ENCODE measurements around the gene OR2T29.
"Not testable (repeated sequence)": the region's sequence is repeated elsewhere in the genome, so short reads cannot be mapped to it uniquely, and the experiment has no call there.

The OR2T29 gene, protein sequence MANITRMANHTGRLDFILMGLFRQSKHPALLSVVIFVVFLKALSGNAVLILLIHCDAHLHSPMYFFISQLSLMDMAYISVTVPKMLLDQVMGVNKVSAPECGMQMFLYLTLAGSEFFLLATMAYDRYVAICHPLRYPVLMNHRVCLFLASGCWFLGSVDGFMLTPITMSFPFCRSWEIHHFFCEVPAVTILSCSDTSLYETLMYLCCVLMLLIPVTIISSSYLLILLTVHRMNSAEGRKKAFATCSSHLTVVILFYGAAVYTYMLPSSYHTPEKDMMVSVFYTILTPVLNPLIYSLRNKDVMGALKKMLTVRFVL

DNA sequence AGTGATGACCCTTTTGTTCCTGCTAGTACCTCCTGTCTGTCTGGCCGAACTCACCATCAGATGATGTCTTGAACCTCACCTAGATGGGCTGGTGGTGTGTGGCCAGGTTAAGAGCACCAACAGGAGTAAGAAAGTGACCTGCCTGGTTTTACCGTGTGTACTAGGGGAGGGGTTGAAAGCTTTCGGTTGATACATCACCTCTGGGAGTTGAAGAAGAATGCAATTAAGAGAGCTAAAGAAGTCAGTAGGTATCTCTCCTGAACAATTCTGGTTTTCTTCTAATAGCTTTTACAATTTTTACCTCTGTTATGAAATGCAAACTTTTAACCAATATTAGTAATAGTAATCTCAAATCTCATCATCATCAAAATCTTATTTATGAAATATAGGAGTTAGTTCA lies at the start of gene OR2T29:
OR2T29 (minus strand) TSS at position 101 of the 400 bp plus-strand sequence. CDS start 3,281 bp downstream, outside the sequence.
- DNase-seq = not testable (repeated sequence)

DNA sequence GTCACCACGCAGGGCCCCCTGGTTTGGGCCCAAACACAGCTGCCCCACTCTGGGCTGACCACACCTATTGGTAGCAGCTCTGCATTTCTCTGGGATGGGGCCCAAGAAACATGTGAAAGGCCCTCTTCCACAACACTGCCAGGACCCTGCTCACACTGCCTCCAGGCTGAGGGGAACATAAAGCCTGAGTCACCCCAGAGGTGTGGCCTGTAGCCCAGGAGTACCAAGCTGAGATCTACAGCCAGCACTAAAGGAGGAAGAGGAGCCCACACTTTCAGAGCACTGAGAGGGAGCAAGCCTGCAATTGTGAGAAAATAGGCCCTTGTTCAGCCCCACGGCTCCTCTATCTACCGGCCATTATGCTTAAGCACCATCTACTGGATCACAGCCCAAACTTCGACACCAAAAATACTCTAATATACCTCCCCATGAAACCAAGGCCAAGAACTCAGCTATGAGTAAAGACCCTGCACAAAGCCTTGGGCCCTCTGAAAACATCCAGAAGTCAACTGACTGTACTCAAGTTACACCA lies 49.4 kb upstream of the OR2T29 start:
- no peak for DNase-seq

DNA sequence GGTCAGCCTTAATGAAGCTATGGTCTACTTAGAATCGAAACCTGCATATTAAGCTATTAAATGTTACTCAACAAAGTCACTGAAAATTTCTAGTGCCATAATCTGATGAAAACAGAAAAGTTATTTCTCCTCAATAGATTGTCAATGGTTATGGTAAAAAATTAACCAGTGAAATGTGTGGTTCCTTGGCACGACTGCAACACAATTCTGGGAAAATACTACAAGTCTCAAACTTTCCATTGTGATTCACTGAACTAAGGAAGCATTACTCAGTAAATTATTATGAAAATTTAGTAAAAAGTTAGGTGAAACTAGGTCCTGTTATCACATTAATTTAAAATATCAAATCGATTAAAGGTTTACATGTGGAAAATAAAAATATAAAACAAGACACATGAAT lies 47.7 kb upstream of the OR2T29 start:
- DNase-seq = no peak

- DNase-seq = no peak
Observed at GRCh38 chr1:248599396-248599795, 36.8 kb upstream of the OR2T29 start.

GRCh38 chr1:248597589-248597988 lies 35.0 kb upstream of the OR2T29 start, which contains the start of gene OR2T10:
Gene OR2T10 (minus strand): TSS chr1:248597700. CDS start chr1:248593768, 3,932 bp downstream.
- DNase-seq = no peak

GRCh38 chr1:248596615-248597014 lies 34.0 kb upstream of the OR2T29 start:
- no peak for DNase-seq

DNA sequence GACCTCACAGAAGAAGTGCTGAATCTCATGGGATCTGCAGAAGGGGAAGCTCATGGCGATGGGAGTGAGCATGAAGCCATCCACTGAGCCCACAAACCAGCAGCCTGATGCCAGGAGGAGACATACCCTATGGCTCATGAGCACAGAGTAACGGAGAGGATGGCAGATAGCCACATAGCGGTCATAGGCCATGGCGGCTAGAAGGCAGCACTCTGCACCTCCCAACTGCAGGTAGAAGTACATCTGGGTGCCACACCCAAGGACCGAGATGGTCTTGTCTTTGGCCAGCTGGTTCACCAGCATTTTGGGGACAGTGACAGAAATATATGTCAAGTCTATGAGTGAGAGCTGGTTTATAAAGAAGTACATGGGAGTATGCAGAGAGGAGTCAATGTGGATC lies 30.7 kb upstream of the OR2T29 start:
- DNase-seq = no peak

- DNase-seq = no peak
Observed at GRCh38 chr1:248592655-248593054, 30.1 kb upstream of the OR2T29 start.

- no peak for DNase-seq
Observed at GRCh38 chr1:248590055-248590454, 27.5 kb upstream of the OR2T29 start.

DNA sequence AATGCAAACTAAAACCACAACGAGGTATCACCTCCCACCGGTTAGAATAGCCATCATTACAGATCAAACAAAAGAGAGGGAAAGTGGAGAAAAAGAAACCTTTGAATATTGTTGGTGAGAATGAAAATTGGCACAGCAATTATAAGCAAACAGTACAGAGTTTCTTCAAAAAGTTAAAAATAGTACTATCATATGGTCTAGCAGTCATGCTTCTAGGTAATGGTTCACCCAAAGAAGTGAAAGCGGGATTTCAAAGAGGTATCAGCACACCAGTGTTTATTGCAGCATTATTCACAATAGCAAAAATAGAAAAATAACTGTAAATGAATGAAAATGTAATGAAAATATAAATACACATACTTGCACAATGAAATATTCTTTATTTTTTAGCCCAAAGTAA lies 26.8 kb upstream of the OR2T29 start:
- no peak for DNase-seq

DNA sequence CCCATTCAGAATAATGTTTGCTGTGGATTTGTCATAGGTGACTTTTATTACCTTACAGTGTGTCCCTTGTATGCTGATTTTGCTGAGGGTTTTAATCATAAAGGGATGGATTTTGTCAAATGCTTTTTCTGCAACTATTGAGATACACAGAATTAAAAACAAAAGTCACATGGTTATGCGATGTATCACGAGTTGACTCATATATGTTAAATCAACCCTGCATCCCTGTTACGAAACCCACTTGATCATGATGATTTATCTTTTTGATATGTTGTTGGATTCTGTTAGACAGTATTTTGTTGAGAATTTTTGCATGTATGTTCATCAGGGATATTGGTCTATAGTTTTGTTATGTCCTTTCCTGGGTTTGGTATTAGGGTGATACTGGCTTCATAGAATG lies 22.7 kb upstream of the OR2T29 start:
- DNase-seq = no peak

DNA sequence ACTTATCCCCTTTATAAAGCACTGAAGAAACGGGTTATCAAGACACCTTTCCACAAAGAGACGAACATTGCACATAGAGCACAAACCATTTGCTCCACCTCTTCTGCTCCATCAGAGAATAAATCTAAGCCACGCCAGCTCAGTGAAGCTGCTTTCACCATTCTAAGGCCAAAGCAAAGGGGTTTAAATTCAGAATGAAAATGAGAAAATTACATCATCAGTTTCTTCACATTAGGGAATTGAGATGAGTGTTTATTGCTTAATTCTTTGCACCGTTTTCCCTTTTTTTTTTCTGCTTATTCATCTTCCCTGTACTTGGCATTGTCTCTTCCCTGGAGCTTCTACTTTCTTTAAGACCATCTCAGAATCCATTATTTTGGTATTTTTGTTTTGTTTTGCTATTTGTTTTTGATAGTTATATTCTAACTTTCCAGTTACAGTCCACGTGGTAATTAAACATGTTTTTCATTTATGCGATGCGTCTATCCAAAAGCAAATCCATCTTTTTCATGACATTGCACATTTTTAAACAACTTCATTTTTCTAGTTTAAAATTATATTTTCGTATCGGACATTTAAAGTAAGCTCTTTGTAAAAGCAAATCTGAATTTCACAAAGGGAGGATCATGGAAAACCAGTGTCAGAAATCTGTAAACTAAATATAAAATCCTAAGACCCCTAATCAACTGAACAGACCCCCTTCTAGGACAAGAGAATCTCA lies 13.8 kb upstream of the OR2T29 start:
- DNase-seq = no peak

GRCh38 chr1:248574657-248575056 lies 12.1 kb upstream of the OR2T29 start, which contains the start of gene OR2T34:
Gene OR2T34 (minus strand): TSS chr1:248574757. CDS start chr1:248574757, 0 bp downstream.
- DNase-seq = not testable (repeated sequence)

DNA sequence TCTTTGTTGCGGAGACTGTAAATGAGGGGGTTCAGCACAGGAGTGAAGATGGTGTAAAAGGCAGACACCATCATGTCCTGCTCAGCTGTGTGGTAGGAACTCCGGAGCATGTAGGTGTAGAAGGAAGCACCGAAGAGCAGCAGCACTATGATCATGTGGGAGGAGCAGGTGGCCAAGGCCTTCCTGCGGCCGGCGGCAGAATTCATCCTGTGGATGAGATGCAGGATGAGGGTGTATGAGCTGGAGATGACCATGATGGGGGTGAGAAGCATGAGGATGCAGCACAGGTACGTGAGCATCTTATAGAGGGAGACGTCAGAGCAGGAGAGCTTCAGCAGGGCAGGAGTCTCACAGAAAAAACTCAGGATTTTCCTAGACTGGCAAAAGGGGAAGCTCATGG lies 11.3 kb upstream of the OR2T29 start:
- DNase-seq = not testable (repeated sequence)

- not testable (repeated sequence) for DNase-seq
Observed at GRCh38 chr1:248572049-248572448, 9.5 kb upstream of the OR2T29 start.

- DNase-seq = not testable (repeated sequence)
Observed at GRCh38 chr1:248570811-248571210, 8.2 kb upstream of the OR2T29 start.

GRCh38 chr1:248569049-248569448 lies 6.5 kb upstream of the OR2T29 start:
- not testable (repeated sequence) for DNase-seq

DNA sequence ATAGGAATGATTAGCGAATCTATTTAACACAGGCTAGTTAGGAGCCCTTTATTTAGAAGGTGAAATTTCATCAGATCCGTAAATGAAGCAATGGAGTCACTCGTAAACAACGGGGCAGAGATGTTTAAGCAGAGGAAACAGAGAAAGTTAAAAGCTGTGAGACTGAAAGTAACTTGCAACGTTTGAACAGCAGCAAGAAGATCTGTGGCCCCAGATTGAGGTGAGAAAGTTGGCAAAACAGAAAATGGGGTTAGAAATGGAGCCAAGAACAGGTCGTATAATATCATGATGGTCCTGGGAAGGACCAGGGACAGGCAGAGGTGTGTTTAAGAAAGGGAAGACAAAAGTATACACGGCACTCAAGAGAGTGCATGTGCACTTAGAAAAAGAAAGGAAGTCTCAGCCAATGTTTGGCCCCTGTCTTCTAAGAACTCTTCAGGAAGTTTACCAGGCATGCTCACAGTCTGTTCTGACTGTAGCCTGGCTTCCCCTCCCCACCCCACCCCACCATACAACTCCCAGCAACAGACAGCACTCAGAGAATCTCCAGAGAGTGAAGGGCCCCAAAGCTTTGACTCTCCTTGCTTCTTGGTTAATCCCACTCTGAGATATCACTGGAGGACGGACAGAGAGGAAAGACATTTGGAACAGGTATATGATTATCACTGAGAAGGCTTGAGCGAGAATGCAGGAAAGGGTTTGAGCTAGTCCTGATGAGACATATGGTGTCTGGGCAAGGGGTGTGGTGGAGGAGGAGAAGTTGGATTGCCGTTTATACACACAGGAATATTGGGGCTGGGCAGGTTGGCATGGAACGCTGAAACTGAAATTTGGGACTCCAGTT lies 3.2 kb upstream of the OR2T29 start:
- not testable (repeated sequence) for DNase-seq

GRCh38 chr1:248551027-248551426 lies 11.5 kb downstream of the OR2T29 start:
- DNase-seq = not testable (repeated sequence)

- not testable (repeated sequence) for DNase-seq
Observed at GRCh38 chr1:248547383-248547782, 15.2 kb downstream of the OR2T29 start.

- DNase-seq = not testable (repeated sequence)
Observed at GRCh38 chr1:248537449-248537848, 25.1 kb downstream of the OR2T29 start.

- DNase-seq = no peak
Observed at GRCh38 chr1:248521856-248522255, 40.7 kb downstream of the OR2T29 start.

- DNase-seq = not testable (repeated sequence)
Observed at GRCh38 chr1:248510217-248510616, 52.4 kb downstream of the OR2T29 start.
